Diencephalon (tissue), 1 donor: Measurements from ENCODE around the gene PRAMEF14. TPM values are rescaled to one million over a fixed set of nuclear protein-coding genes. Genes with fewer than 3 reads are reported as not detected.

Source experiments
- total RNA-seq: library from RNA; depleted of rRNA; stranded (reverse); fragments of >200 nt; gene quantifications from one replicate; pipeline ENCODE4 v1.2.3, GENCODE V29; 2014

PRAMEF14 gene
- not detected for total RNA-seq

GRCh38 chr1:13347034-13347433, at the start of gene PRAMEF14:
Gene PRAMEF14 (minus strand): TSS chr1:13347134. CDS start chr1:13345314, 1,820 bp downstream.

GRCh38 chr1:13389332-13389731, 42.4 kb upstream of the PRAMEF14 start, which contains the start of gene PRAMEF17:
Gene PRAMEF17 (plus strand): TSS chr1:13389632. CDS start chr1:13389658, 26 bp downstream.

GRCh38 chr1:13315281-13315680, 31.7 kb downstream of the PRAMEF14 start, which contains the start of gene PRAMEF15:
Gene PRAMEF15 (plus strand): TSS chr1:13315581. CDS start chr1:13318408, 2,827 bp downstream.

GRCh38 chr1:13303239-13303638, 43.7 kb downstream of the PRAMEF14 start, which contains the start of gene PRAMEF33:
Gene PRAMEF33 (plus strand): TSS chr1:13303539. CDS start chr1:13305955, 2,416 bp downstream.

Other genes with a start within 250 kb of the PRAMEF14 start
- gene HNRNPCL2, start 230.3 kb downstream of the PRAMEF14 start, total RNA-seq: not detected
- gene PRAMEF26, start 191.1 kb downstream of the PRAMEF14 start, total RNA-seq: not detected
- gene HNRNPCL4, start 181.5 kb downstream of the PRAMEF14 start, total RNA-seq: not detected
- gene PRAMEF9, start 175.3 kb downstream of the PRAMEF14 start, total RNA-seq: not detected
- not detected for gene PRAMEF13, start 145.7 kb downstream of the PRAMEF14 start, total RNA-seq
- gene PRAMEF18, start 121.0 kb downstream of the PRAMEF14 start, total RNA-seq: not detected
- not detected for gene PRAMEF5, start 92.9 kb downstream of the PRAMEF14 start, total RNA-seq
- gene PRAMEF8, start 62.0 kb downstream of the PRAMEF14 start, total RNA-seq: not detected
- not detected for gene PRAMEF33, start 43.6 kb downstream of the PRAMEF14 start, total RNA-seq
- gene PRAMEF15, start 31.6 kb downstream of the PRAMEF14 start, total RNA-seq: not detected
- not detected for gene PRAMEF19, start 24.8 kb upstream of the PRAMEF14 start, total RNA-seq
- not detected for gene PRAMEF17, start 42.5 kb upstream of the PRAMEF14 start, total RNA-seq
- not detected for gene PRAMEF20, start 63.3 kb upstream of the PRAMEF14 start, total RNA-seq
- gene LRRC38, start 166.9 kb upstream of the PRAMEF14 start, total RNA-seq: 0.46 TPM
- 11.8 TPM for gene PDPN, start 236.7 kb upstream of the PRAMEF14 start, total RNA-seq